Endothelial cell of umbilical vein (primary cell): ENCODE results near the gene EXT2. TPM values are rescaled to one million over a fixed set of nuclear protein-coding genes. Genes with fewer than 3 reads are reported as not detected.

Experiments
- BruUV-seq: library from RNA; stranded (reverse); fragments of 400-500 nt; replicated peaks from 2 replicates; lab custom pipeline; 2021; lab: Mats Ljungman, UMichigan
- CTCF ChIA-PET: fragments of 300-600, 350-600 bp; sonication (Branson Sonifier 250); formaldehyde crosslinking; loops from one replicate; lab custom pipeline; 2021; ENCODE audit warnings: antibody characterized with exemption, inconsistent platforms; lab: Charles Lee
- POLR2A ChIA-PET: fragments of 300-600, 350-600 bp; sonication (Branson Sonifier 250); formaldehyde crosslinking; loops from one replicate; lab custom pipeline; 2021; ENCODE audit warnings: antibody characterized with exemption, inconsistent platforms; lab: Charles Lee
- DNase-seq: peaks from one replicate; pipeline ENCODE4 v3.0.0-alpha.2; 2011; ENCODE audit warnings: low read depth, low spot score
- FAIRE-seq: peaks from 2 replicates; lab custom pipeline; 2011; peaks lifted over from hg19 to GRCh38; lab: Jason Lieb, UNC
- H2AFZ ChIP-seq: 2 replicates; pipeline ENCODE4 v1.6.0; 2012; ENCODE audit warnings: low read depth, low read length, control low read depth, inconsistent platforms
- H3K27ac ChIP-seq: 2 replicates; pipeline ENCODE4 v1.5.1; 2011; ENCODE audit warnings: low read depth, mild to moderate bottlenecking, control low read depth, low read length, moderate library complexity; ENCODE audit not compliant: insufficient read depth
- H3K27me3 ChIP-seq, 2 experiments: 2 replicates each; pipeline versions ENCODE4 v1.6.0 to v1.6.1; 2011; ENCODE audit warnings: low read length in 2 of 2, mixed read lengths in 1 of 2; ENCODE audit not compliant: control insufficient read depth in 2 of 2, insufficient read depth in 2 of 2
- H3K36me3 ChIP-seq, 2 experiments: 2 replicates in 1 of 2; 3 replicates in 1 of 2; pipeline ENCODE4 v1.5.1; 2011; ENCODE audit warnings: low read length in 2 of 2, mild to moderate bottlenecking in 1 of 2, moderate library complexity in 1 of 2; ENCODE audit not compliant: control insufficient read depth in 2 of 2, insufficient read depth in 2 of 2; ENCODE audit errors: extremely low read depth in 1 of 2
- H3K4me1 ChIP-seq: 3 replicates; pipeline ENCODE4 v1.5.1; 2011; ENCODE audit warnings: mild to moderate bottlenecking, low read length; ENCODE audit not compliant: control insufficient read depth, insufficient read depth; ENCODE audit errors: extremely low read depth
- H3K4me2 ChIP-seq: 2 replicates; pipeline ENCODE4 v1.6.1; 2011; ENCODE audit warnings: low read length, control low read depth, mixed read lengths; ENCODE audit not compliant: insufficient read depth
- H3K4me3 ChIP-seq, 3 experiments: fragments of 200-600 bp in 1 of 3; sonication (generic), shearing (Covaris generic) in 1 of 3; replicated peaks in 1 of 3; 2 replicates each; pipeline ENCODE4 v1.5.1; 2011 to 2016; ENCODE audit warnings: control low read depth in 3 of 3, low read length in 3 of 3, mild to moderate bottlenecking in 2 of 3, inconsistent platforms in 1 of 3, low read depth in 1 of 3, moderate library complexity in 1 of 3; ENCODE audit not compliant: insufficient read depth in 1 of 3
- H3K79me2 ChIP-seq: 2 replicates; pipeline ENCODE4 v1.6.0; 2012; ENCODE audit warnings: low read length, inconsistent platforms; ENCODE audit not compliant: control insufficient read depth, insufficient read depth
- H3K9ac ChIP-seq: replicated peaks from 2 replicates; pipeline ENCODE3; 2011; ENCODE audit warnings: low read length, control low read depth; ENCODE audit not compliant: insufficient read depth; ENCODE audit errors: extremely low read depth
- H3K9me1 ChIP-seq: replicated peaks from 3 replicates; pipeline ENCODE4 v1.6.0; 2011; ENCODE audit warnings: mild to moderate bottlenecking, low read length; ENCODE audit not compliant: control insufficient read depth, insufficient read depth; ENCODE audit errors: extremely low read depth
- H3K9me3 ChIP-seq: replicated peaks from 2 replicates; pipeline ENCODE4 v1.5.1; 2012; ENCODE audit warnings: low read length, inconsistent platforms; ENCODE audit not compliant: control insufficient read depth, insufficient read depth
- H4K20me1 ChIP-seq: replicated peaks from 2 replicates; pipeline ENCODE3; 2011; ENCODE audit warnings: mild to moderate bottlenecking, low read length; ENCODE audit not compliant: control insufficient read depth, insufficient read depth; ENCODE audit errors: extremely low read depth
- EZH2 ChIP-seq: IDR thresholded peaks from 2 replicates; pipeline ENCODE4 v1.6.1; 2012; ENCODE audit warnings: borderline replicate concordance, low read depth, mild to moderate bottlenecking, moderate library complexity, low read length, inconsistent platforms; ENCODE audit not compliant: severe bottlenecking
- FOS ChIP-seq: IDR thresholded peaks from 2 replicates; pipeline ENCODE4 v1.6.1; 2011; ENCODE audit warnings: mild to moderate bottlenecking, low read length, moderate library complexity, borderline replicate concordance; ENCODE audit not compliant: insufficient read depth
- GATA2 ChIP-seq: IDR thresholded peaks from 2 replicates; pipeline ENCODE4 v1.7.0; 2011; ENCODE audit warnings: low read depth, mild to moderate bottlenecking, moderate library complexity, mixed read lengths, low read length; ENCODE audit not compliant: insufficient read length, insufficient read depth
- JUN ChIP-seq: IDR thresholded peaks from 2 replicates; pipeline ENCODE4 v1.6.1; 2011; ENCODE audit warnings: borderline replicate concordance, low read depth; ENCODE audit not compliant: insufficient read length, insufficient read depth
- MYC ChIP-seq: IDR thresholded peaks from one replicate; pipeline ENCODE4 v1.6.1; 2011; ENCODE audit warnings: mild to moderate bottlenecking, low read depth, low read length
- POLR2A ChIP-seq: IDR thresholded peaks from 2 replicates; pipeline ENCODE4 v1.6.1; 2012; ENCODE audit warnings: low read depth, mild to moderate bottlenecking, control low read depth, low read length
- POLR2AphosphoS5 ChIP-seq: IDR thresholded peaks from 2 replicates; pipeline ENCODE4 v1.6.1; 2012; ENCODE audit warnings: low read depth, mild to moderate bottlenecking, control low read depth, low read length, moderate library complexity; ENCODE audit not compliant: insufficient read depth
- dilution Hi-C: fragments of 300-500 bp; cut with MboI; formaldehyde crosslinking; loops from one replicate; pipeline ENCODE4 v1.15.0; 2019; ENCODE audit warnings: low sequenced_read_pairs; ENCODE audit not compliant: extremely low pct_ligation_motif_present
- intact Hi-C: fragments of 100-400 bp; cut with micrococcal nuclease; formaldehyde crosslinking; loops from one replicate; pipeline ENCODE4 v1.10.0; 2022
- polyA plus RNA-seq, 4 experiments: library from polyadenylated mRNA; depleted of rRNA in 3 of 4; stranded (reverse) in 3 of 4; unstranded in 1 of 4; fragments of >200 nt; gene quantifications; 2 replicates each; pipeline versions ENCODE4 v1.2.1 to v1.2.3, GENCODE V29; 2011 to 2012; ENCODE audit warnings: missing spikeins in 1 of 4
- total RNA-seq: library from RNA; stranded (reverse); gene quantifications from 2 replicates; pipeline ENCODE4 v1.2.3, GENCODE V29; 2021
- TF ChIP-seq, protein P1 (sequence below): IDR thresholded peaks from 2 replicates; pipeline ENCODE4 v1.6.1; 2011; ENCODE audit not compliant: insufficient read depth, insufficient read length
- TF ChIP-seq, protein P2 (sequence below), 2 donors: IDR thresholded peaks; 1 replicate in 1 of 2; 2 replicates in 1 of 2; pipeline ENCODE4 v1.5.1; 2011; ENCODE audit warnings: low read length in 2 of 2, mild to moderate bottlenecking in 2 of 2, moderate library complexity in 2 of 2, control low read depth in 1 of 2, inconsistent platforms in 1 of 2, low read depth in 1 of 2; ENCODE audit not compliant: insufficient read depth in 1 of 2; ENCODE audit errors: extremely low read depth in 1 of 2

The EXT2 gene
- total and polyA plus RNA-seq, 2 donors (not counting 3 experiments of a cell fraction or from before 2014, with no cell fraction given), result 50.9 to 60.3 TPM

DNA sequence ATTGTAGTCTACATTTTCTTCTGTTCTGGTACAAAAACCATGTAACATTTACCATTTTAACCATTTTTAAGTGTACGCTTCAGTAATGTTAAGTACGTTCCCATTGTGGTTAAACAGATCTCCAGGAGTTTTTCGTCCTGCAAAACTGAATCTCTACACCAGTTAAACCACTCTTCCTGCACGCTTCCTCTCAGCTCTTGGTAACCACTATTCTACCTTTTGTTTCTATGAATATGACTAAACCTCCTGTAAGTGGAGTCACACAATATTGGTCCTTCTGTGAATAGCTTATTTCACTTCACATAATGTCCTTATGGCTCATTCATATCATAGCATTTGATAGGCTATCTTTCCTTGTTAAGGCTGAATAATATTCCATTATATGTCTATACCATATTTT is 7.1 kb upstream of the EXT2 start:
- dilution Hi-C loops, result no loop called here
- CTCF ChIA-PET, result no interaction called here
- intact Hi-C loops, result no loop called here

More for the DNA sequence above, 7.1 kb upstream of the EXT2 start:
- POLR2A ChIA-PET, result no interaction called here
- Histone ChIP-seq H3K9ac (no peak overlapping the region), H3K27me3 (peaks cover 38 to 64% of the 10 kb centered on the region in 2 experiments), H3K4me2 (no peak overlapping the region), H3K4me1 (peaks cover 8% of the 10 kb centered on the region), H3K4me3 (no peak overlapping the region), H3K9me1 (no peaks in the 10 kb centered on the region), H3K79me2 (no peaks in the 10 kb centered on the region), H2AFZ (no peak overlapping the region), H3K36me3 (no peaks in the 10 kb centered on the region), H3K27ac (no peak overlapping the region), H4K20me1 (no peaks in the 10 kb centered on the region), H3K9me3 (no peaks in the 10 kb centered on the region)
- TF ChIP-seq FOS (no peak), MYC (no peak), JUN (no peak), POLR2A (no peak), GATA2 (no peak), EZH2 (no peak), POLR2AphosphoS5 (no peak)
- TF ChIP-seq, protein P1, sequence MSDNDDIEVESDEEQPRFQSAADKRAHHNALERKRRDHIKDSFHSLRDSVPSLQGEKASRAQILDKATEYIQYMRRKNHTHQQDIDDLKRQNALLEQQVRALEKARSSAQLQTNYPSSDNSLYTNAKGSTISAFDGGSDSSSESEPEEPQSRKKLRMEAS, result no peak
- TF ChIP-seq, protein P2, sequence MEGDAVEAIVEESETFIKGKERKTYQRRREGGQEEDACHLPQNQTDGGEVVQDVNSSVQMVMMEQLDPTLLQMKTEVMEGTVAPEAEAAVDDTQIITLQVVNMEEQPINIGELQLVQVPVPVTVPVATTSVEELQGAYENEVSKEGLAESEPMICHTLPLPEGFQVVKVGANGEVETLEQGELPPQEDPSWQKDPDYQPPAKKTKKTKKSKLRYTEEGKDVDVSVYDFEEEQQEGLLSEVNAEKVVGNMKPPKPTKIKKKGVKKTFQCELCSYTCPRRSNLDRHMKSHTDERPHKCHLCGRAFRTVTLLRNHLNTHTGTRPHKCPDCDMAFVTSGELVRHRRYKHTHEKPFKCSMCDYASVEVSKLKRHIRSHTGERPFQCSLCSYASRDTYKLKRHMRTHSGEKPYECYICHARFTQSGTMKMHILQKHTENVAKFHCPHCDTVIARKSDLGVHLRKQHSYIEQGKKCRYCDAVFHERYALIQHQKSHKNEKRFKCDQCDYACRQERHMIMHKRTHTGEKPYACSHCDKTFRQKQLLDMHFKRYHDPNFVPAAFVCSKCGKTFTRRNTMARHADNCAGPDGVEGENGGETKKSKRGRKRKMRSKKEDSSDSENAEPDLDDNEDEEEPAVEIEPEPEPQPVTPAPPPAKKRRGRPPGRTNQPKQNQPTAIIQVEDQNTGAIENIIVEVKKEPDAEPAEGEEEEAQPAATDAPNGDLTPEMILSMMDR (IDR thresholded peaks at IDR 0.05; ENCODE audit: extremely low read depth in 1 of 2, insufficient read depth in 1 of 2, low read depth in 1 of 2, low read length in 2 of 2), result no peak
- FAIRE-seq (no peak), DNase-seq (no peak)
- no TSS peak for BruUV-seq
